Skin epidermis (tissue), 12 donors: ENCODE data around the gene TMEM252.

Source experiments
- H3K27ac ChIP-seq, 21 experiments: fragments of 200-600 bp; sonication (generic) in 11 of 21; one replicate each; pipeline ENCODE4 v1.5.0; 2020; ENCODE audit warnings: mild to moderate bottlenecking in 3 of 21, inconsistent platforms in 2 of 21, moderate library complexity in 2 of 21
- H3K4me3 ChIP-seq, 7 experiments: fragments of 200-600 bp; sonication (generic) in 2 of 7; one replicate each; pipeline ENCODE4 v1.5.0; 2020; ENCODE audit warnings: inconsistent platforms in 2 of 7, mild to moderate bottlenecking in 2 of 7, moderate library complexity in 1 of 7

TMEM252 gene

DNA sequence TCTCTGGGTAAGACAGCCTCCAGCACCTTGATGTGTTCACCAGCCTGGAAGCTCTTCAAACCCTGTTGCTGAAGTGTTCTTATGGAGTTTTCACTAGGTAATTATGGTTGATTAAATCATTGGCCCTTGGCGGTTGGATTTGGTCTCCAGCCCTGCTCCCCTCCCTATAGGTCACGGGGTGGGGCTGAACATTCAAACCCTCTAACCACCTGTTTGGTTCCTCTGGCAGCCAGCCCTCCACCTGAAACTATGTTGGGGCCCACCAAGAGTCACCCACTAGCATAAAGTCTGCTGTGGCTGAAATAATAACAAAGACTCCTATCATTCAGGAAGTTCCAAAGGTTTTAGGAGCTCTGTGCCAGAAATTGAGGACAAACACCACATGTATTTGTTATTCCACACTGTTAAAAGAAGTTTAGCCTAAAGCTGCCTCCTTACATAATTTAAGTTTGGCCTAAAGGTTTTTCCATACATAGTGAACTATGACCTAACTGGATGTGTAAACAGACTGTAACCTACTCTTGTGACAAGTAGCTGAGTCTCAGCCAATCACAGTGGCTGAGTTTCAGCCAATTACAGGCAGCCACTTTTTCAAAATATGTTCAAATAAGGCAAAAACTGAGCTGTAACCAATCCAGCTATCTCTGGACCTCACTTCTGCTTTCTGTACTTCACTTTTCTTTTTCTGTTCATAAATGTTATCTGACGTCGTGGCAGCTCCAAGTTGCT is 34.8 kb downstream of the TMEM252 start:
- Histone ChIP-seq H3K27ac (peak overlapping the region in 1 of 21 experiments; percentile 3), H3K4me3 (no peak overlapping the region)

DNA sequence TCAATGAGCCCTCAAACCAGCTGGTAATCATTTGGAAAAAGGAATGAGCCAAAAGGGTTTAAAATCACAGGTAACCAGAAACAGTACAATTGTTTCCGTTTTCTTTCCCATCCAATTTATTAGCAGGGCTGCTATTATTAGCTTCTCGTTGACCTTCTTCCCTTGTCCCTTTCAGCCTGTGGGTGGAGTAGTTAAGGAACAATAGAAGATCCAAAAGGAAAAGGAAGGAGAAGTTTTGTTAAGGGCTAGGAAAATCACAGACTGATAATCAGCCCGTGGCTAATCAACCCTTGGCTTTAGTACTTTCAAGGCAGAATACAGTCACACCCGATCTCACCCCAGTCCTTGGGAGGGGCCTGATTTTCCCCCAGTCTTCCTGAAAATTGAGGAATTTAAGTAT is 38.4 kb downstream of the TMEM252 start:
- Histone ChIP-seq H3K27ac (no peak overlapping the region), H3K4me3 (no peak overlapping the region)

DNA sequence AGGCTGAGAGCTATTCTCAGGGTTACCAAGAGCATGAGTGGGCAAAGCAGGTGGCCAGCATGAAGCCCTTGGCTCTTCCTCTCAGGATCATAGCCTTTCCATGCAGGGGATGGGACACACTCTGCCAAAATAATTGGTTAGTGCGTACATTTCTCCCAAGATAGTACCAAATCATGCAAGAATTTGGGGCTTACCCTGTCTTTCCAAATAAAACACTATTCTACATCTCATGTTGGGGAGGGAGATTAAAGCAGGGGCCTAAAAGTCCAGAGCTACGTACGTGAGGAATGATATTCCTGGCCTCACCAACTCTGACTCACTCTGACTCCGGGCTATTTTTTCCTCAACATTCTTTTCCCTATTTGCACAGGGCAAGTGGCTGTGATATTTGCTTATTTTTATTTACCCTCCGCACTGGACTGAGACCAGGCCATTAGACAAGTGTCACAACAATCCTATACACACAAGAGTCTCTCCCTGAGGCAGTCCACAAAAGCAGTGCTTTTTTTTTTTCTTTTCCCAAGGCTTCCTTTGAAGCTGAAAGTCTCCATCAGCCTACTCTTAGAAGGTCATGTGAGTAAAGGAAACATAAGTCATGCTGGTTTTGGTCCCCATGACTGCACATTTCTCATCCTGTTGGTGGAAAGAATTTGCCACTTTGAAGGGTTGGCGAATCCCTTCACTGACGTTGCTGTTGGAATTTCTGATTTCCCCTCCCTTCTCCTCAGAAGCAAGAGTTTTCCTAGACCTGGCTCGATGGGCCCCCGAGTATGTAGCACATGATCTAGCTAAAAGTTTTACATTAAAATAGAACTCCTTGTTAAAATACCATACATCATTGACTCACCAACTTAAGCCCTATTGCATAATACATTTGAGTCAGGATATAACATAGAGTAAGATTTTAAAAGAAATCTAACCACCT is 40.0 kb downstream of the TMEM252 start:
- Histone ChIP-seq H3K4me3 (no peak overlapping the region), H3K27ac (peak overlapping the region in 2 of 21 experiments; percentile 14)

DNA sequence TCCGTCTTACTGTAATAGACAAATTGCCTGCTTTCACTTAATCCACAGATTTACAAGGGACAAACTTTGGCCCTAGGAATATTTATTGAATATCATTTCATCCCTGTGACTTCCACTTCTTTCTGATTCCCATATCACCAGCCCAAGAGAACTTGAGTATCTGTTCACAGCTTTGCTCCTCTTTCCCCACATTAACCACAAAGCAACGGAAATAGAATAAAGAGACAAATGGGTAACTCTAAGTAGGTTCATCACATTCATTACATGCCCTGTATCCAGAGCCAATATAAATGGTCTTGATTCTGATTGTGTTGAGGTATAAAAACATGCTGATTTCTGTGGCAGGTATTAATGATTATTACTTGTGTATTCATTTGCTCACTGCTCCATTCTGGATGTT is 41.9 kb downstream of the TMEM252 start:
- Histone ChIP-seq H3K27ac (no peak overlapping the region), H3K4me3 (no peak overlapping the region)

DNA sequence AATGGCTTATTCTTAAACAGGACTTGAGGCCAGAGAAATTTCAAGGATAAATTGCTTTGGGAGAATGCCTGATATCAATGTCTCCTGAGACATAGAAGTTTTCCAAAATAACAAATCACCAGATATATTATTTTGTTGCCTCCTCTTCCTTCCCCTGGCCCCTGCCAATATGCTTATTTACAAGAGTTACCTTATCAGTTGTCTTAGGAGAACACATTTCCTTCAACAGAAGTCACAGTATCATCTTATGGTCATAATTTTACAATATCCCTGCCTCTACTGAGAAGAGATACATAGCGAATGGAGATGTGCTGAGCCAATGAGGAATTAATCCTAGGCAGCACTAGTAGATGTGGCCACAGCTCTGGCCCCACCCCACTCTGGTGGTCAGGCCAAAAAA is 43.1 kb downstream of the TMEM252 start:
- no peak overlapping the region for H3K27ac ChIP-seq

DNA sequence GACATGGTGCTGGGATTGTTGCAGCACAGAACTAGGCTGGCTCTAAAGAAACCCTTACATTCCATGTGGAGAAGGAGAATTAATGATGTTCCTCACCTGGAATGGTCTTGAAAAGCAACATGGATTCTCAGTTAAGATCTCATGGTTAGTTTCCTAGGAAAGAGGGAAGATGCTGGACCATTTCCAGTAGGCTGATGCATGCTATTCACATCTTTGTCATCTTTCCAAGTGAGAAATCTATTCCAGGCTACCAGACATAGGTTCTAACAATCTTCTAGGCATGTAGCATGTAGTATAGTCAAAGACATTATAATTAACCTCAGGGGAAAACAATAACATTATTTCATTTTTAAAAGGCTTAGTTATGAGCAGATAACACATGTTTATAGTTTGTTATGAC is 44.3 kb downstream of the TMEM252 start:
- Histone ChIP-seq H3K27ac (no peak overlapping the region), H3K4me3 (no peak overlapping the region)

More for the DNA sequence above, 43.1 kb downstream of the TMEM252 start:
- no peak overlapping the region for H3K4me3 ChIP-seq

DNA sequence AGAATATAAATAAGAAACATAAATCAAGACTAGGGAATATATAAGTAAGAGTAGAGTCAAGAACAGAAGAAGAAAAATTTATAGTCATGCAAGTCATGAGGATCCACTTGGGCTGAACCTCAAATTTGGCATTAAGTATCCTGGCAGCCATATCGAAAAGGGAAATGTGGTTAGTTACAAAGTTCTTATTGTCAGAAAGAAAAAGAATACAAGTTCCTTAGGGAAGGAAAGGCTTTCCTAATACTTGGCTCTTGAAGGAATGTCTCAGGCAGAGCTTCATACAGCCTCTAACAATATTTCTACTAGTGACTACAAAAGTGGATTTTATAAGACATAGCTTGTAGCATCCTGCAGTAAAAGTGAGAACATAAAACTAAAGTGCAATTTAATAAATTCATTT is 45.4 kb downstream of the TMEM252 start:
- Histone ChIP-seq H3K4me3 (no peak overlapping the region), H3K27ac (no peak overlapping the region)

DNA sequence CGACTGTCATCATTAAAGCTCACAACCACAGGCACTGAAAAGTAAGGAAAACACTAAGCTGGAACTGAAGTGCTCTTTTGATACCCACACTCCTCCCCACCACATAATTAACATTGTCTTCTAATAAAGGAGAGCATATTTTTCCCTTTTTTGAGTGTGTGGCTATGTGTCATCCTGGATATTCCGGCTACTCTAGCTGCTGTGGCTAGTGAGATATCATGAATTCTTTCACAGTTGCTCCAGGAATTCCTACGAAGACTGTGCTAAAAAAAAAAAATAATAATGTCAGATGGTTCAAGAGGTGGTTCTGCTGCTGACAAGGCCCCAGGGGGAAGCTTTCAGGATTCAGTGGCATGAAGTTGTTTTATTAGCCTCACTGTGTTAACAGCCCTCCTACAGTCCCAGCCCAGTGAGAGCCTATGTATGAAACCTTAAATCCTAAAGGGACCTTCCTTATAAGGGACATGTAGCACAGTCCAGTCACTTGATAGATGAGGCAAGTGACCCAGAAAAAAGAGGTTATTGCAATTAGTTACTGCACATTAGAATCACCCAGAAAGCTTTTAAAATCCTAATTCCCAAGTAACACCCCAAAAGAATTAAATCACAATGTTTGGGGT is 46.6 kb downstream of the TMEM252 start:
- no peak overlapping the region for H3K4me3 ChIP-seq
- H3K27ac ChIP-seq, result no peak overlapping the region

DNA sequence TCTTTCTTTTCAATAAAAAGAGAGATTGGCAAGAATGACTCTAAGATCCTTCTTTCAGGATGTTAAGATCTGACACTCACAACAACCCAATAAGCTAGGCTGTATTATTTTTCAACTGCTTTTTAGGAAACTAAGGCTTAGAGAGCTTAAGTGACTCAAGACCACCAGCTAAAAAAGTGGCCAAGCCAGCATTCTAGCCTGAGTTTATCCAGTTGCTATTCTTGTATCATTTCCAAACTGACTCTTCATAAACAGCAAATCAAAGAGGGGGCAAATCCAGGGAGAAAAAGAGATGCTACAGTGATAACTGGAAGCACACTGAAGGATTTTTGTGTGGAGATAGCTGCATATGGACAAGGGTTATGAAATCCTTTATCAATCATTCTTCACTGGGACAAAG is 47.1 kb downstream of the TMEM252 start:
- H3K4me3 ChIP-seq, result no peak overlapping the region
- no peak overlapping the region for H3K27ac ChIP-seq

DNA sequence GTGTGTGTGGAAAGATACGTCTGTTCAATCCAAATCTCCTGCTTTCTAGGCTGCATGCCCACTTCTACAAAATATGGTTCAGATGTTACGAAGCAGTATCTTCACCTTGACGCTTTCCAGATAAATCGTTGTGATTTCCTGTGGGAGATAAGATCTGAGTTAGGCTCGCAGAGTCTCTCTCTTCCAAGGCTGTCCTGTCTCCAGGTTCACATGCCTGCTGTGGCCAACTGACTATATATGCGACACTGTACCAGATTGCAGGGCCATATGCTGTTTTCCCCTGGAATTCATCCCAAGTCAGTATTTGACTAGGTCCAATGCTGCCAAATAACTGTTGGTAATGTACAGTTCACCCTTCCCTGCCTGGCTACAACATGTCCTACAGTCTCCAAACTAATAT is 47.9 kb downstream of the TMEM252 start:
- Histone ChIP-seq H3K4me3 (no peak overlapping the region), H3K27ac (no peak overlapping the region)

DNA sequence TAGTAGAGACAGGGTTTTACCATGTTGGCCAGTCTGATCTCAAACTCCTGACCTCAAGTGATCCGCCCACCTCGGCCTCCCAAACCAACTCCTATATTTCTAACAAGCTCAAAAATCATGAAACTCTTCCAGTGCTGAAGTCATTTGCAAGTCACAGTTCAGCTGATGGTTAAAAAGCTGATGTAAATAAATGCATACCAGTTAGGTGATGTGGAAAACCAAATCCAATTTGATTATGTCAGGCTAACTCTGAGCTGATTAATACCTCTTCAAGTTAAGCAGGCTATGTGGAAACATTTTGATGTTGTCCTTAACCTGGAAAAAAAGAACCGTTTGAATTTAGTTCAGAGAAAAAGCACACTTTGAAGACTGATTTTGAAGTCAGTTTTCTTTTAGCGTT is 51.0 kb downstream of the TMEM252 start:
- Histone ChIP-seq H3K27ac (no peak overlapping the region), H3K4me3 (no peak overlapping the region)

DNA sequence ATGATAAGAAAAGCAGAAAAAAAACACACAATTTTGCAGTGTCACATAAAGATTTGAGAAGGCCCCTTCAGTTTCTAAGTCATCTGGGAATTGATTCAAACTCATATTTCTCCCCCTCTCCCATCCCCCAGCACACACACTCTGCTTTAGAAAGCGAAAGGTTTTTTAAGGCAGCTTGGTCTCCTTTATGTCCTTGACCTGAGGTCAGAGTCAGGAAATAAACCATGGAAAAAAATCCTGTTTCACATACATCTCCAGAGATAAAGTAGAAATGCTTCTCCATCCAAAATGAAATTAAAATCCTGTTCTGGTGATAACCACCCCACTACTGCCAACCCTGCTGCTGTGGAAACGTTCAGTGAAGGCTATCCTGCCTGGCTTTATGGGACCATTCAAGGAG is 52.6 kb downstream of the TMEM252 start:
- Histone ChIP-seq H3K27ac (no peak overlapping the region), H3K4me3 (no peak overlapping the region)
